Effector memory CD4-positive, alpha-beta T cell (primary cell): ENCODE results near the gene XXYLT1.
"Not testable (repeated sequence)": the region's sequence is repeated elsewhere in the genome, so short reads cannot be mapped to it uniquely, and the experiment has no call there.

Source experiments
- DNase-seq, 3 donors: peaks; one replicate each; pipeline ENCODE4 v3.0.0-alpha.2; 2020
- H3K27ac ChIP-seq: 2 replicates; pipeline ENCODE4 v1.7.0; 2013; ENCODE audit warnings: mild to moderate bottlenecking, low read length, moderate library complexity; ENCODE audit not compliant: insufficient read depth, poor library complexity, severe bottlenecking
- H3K27me3 ChIP-seq: replicated peaks from 2 replicates; pipeline ENCODE4 v1.7.0; 2013; ENCODE audit warnings: mild to moderate bottlenecking, low read length; ENCODE audit not compliant: insufficient read depth, control insufficient read depth, poor library complexity, severe bottlenecking
- H3K36me3 ChIP-seq: 2 replicates; pipeline ENCODE4 v1.7.0; 2013; ENCODE audit warnings: mild to moderate bottlenecking, low read length, moderate library complexity; ENCODE audit not compliant: control insufficient read depth, insufficient read depth
- H3K4me1 ChIP-seq: 2 replicates; pipeline ENCODE4 v1.7.0; 2013; ENCODE audit warnings: low read length, mild to moderate bottlenecking; ENCODE audit not compliant: control insufficient read depth, insufficient read depth, poor library complexity, severe bottlenecking
- H3K4me3 ChIP-seq: 2 replicates; pipeline ENCODE4 v1.7.0; 2013; ENCODE audit warnings: low read length, low read depth, mild to moderate bottlenecking; ENCODE audit not compliant: insufficient read depth, poor library complexity, severe bottlenecking
- H3K9me3 ChIP-seq: 2 replicates; pipeline ENCODE4 v1.7.0; 2013; ENCODE audit warnings: mild to moderate bottlenecking, low read length, moderate library complexity; ENCODE audit not compliant: control insufficient read depth

XXYLT1 gene

GRCh38 chr3:195097331-195098255 lies 173.4 kb downstream of the XXYLT1 start:
- Histone ChIP-seq H3K27me3 (no peaks in the 10 kb centered on the region), H3K36me3 (no peaks in the 10 kb centered on the region), H3K4me3 (no peak overlapping the region), H3K4me1 (no peaks in the 10 kb centered on the region), H3K27ac (no peak overlapping the region), H3K9me3 (no peaks in the 10 kb centered on the region)
- no peak for DNase-seq

GRCh38 chr3:195096484-195097330 lies 174.3 kb downstream of the XXYLT1 start:
- DNase-seq: no peak

GRCh38 chr3:195096053-195096452 lies 174.9 kb downstream of the XXYLT1 start:
- Histone ChIP-seq H3K9me3 (no peaks in the 10 kb centered on the region), H3K36me3 (no peaks in the 10 kb centered on the region), H3K4me3 (no peak overlapping the region), H3K27me3 (no peaks in the 10 kb centered on the region), H3K4me1 (no peaks in the 10 kb centered on the region), H3K27ac (no peak overlapping the region)
- no peak for DNase-seq

More at GRCh38 chr3:195096484-195097330, 174.3 kb downstream of the XXYLT1 start:
- Histone ChIP-seq H3K9me3 (no peaks in the 10 kb centered on the region), H3K27me3 (no peaks in the 10 kb centered on the region), H3K36me3 (no peaks in the 10 kb centered on the region), H3K4me1 (no peaks in the 10 kb centered on the region), H3K4me3 (no peak overlapping the region), H3K27ac (no peak overlapping the region)

DNA sequence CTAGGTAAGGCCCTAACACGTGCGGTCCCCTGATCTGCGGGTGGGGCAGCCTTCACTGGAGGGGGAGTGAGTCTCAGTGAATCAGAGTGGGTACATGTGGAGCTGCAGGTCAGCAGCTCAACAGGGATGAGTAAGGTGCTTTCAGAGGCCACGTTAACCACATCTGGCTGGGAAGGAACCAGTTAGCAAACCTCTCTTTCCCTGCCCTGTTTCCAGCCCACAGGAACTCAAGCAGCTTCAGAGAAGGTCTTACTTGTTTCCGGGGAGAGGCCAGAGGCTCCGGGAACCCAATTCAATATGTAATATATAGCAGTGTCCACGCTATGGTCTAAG lies 175.3 kb downstream of the XXYLT1 start:
- H3K4me1 ChIP-seq: no peaks in the 10 kb centered on the region
- H3K27ac ChIP-seq: no peak overlapping the region
- no peaks in the 10 kb centered on the region for H3K9me3 ChIP-seq
- no peaks in the 10 kb centered on the region for H3K27me3 ChIP-seq
- no peak for DNase-seq
- H3K36me3 ChIP-seq: no peaks in the 10 kb centered on the region
- no peak overlapping the region for H3K4me3 ChIP-seq

DNA sequence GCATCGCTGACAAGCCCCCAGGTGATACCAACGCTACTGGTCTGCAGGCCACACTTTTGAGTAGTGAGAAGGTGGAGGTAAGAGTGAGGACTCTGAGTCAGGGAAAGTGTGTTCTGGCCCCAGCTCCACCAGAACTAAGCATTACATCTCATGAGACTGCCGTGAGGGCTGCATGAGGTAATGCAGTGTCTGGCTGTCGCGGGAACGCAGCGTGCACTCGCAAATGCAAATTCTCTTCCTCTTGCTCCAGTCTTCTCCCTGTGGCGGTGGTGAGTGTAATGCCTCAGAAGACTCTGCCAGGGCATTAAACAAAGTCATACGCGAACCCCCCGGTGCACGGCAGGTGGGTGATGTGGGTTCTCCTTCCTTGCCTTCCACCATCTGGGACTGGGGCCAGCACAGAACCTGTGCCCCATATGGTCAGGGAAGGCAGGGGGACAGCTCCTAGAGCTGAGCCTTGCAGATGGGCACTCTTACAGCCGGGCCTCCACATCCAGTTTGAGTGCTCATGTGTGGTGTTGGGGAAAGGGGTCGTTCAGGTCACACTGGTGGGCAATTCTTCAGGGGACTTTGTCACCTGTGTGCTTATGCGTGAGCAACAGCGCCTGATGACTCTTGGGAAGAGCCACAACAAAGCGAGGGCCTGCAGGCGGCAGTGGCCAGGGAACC lies 175.8 kb downstream of the XXYLT1 start:
- Histone ChIP-seq H3K9me3 (no peaks in the 10 kb centered on the region), H3K27ac (no peak overlapping the region), H3K4me1 (no peaks in the 10 kb centered on the region), H3K4me3 (no peak overlapping the region), H3K27me3 (no peaks in the 10 kb centered on the region), H3K36me3 (no peaks in the 10 kb centered on the region)
- no peak for DNase-seq

- Histone ChIP-seq H3K27ac (no peak overlapping the region), H3K4me3 (no peak overlapping the region)
- DNase-seq: no peak
Measured at GRCh38 chr3:195094191-195094921, 176.6 kb downstream of the XXYLT1 start.

GRCh38 chr3:195093731-195094130 lies 177.2 kb downstream of the XXYLT1 start:
- no peaks in the 10 kb centered on the region for H3K9me3 ChIP-seq
- no peaks in the 10 kb centered on the region for H3K4me1 ChIP-seq
- no peak for DNase-seq
- no peak overlapping the region for H3K4me3 ChIP-seq
- H3K27ac ChIP-seq: no peak overlapping the region
- H3K36me3 ChIP-seq: no peaks in the 10 kb centered on the region
- H3K27me3 ChIP-seq: no peaks in the 10 kb centered on the region

More at GRCh38 chr3:195094191-195094921, 176.6 kb downstream of the XXYLT1 start:
- Histone ChIP-seq H3K36me3 (no peaks in the 10 kb centered on the region), H3K4me1 (no peaks in the 10 kb centered on the region), H3K27me3 (no peaks in the 10 kb centered on the region), H3K9me3 (no peaks in the 10 kb centered on the region)

DNA sequence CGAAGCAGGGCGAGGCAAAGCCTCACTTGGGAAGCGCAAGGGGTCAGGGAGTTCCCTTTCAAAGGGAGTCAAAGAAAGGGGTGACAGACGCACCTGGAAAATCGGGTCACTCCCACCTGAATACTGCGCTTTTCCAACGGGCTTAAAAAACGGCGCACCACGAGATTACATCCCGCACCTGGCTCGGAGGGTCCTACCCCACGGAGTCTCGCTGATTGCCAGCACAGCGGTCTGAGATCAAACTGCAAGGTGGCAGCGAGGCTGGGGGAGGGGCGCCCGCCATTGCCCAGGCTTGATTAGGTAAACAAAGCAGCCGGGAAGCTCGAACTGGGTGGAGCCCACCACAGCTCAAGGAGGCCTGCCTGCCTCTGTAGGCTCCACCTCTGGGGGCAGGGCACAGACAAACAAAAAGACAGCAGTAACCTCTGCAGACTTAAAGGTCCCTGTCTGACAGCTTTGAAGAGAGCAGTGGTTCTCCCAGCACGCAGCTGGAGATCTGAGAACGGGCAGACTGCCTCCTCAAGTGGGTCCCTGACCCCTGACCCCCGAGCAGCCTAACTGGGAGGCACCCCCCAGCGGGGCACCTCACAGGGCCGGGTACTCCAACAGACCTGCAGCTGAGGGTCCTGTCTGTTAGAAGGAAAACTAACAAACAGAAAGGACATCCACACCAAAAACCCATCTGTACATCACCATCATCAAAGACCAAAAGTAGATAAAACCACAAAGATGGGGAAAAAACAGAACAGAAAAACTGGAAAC lies 182.9 kb downstream of the XXYLT1 start:
- not testable (repeated sequence) for H3K27me3 ChIP-seq, H3K36me3 ChIP-seq, H3K27ac ChIP-seq, DNase-seq, H3K4me1 ChIP-seq, H3K9me3 ChIP-seq, H3K4me3 ChIP-seq

DNA sequence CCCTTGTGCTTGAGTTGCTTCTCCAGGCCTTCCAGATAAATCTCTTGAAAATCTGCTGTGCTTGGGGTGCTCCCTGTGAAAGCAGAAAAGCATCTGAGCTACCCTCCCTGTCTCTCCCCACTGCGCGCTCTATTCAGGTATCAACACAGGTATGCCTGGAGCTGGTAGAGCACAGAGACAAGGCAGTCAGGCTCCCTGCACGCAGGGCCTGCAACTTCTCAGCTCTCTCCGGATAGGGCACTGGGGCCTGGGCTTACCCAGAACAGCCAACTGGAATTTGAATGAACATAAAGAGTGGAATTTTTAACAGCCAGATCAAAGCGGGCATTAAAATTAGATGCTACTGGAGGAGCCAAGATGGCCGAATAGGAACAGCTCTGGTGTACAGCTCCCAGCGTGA lies 183.6 kb downstream of the XXYLT1 start:
- no peaks in the 10 kb centered on the region for H3K9me3 ChIP-seq
- no peak for DNase-seq
- H3K36me3 ChIP-seq: no peaks in the 10 kb centered on the region
- no peak overlapping the region for H3K27ac ChIP-seq
- H3K4me1 ChIP-seq: no peaks in the 10 kb centered on the region
- H3K4me3 ChIP-seq: no peak overlapping the region
- no peaks in the 10 kb centered on the region for H3K27me3 ChIP-seq
